ENCODE measurements around the gene ATP6V1G2.

DNA sequence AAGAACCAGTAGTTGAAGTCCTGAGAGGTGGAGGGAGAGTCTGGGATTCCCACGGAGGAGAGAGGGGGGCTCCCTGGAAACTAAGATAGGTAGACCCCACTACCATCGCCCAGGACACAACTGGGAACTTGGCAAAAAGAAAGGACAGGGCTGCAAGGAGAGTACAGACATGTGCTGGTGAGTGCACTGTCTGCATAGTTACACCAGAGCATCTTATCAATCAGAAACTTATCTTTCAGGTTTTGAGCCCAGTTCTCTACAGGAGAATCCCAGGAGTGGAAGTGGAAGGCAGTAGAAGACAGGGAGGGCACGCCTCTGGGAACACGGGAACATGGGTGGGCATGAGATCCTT lies 13.2 kb upstream of the ATP6V1G2 start:
- TF ChIP-seq CTCF (IDR thresholded peaks at IDR 0.05) (no peak), EP300 (IDR thresholded peaks at IDR 0.05; ENCODE audit: low read depth) (no peak)
